Measurements from ENCODE around the gene MAST4. TPM values are rescaled to one million over a fixed set of nuclear protein-coding genes. Genes with fewer than 3 reads are reported as not detected.

The MAST4 gene
- total and polyA plus RNA-seq, 2 of the 8 experiments (the other 6 are each of a cell fraction or from before 2014, with no cell fraction given): 1.5 to 2.6 TPM

DNA sequence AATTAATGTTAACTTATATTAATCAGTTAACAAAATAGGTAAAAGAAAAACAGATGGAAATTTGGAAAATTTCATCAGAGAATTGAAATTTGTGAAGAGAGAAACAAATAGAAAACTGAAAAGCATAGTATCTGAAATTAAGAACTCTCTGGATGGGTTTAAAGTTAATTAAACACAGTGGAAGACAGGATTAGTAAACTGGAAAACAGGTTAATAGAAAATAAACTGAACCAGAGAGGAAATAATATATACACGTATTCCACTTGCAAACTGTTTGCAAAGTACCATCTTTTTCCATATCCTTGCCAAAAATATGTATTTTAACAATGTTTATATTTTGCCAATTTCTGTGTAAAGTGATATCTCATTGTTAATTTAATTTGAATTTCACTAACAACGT, 342.9 kb downstream of the MAST4 start:
- Histone ChIP-seq H2AFZ (ENCODE audit: low read length) (no peak overlapping the region), H2BK5ac (ENCODE audit: low read depth, low read length) (no peak overlapping the region), H3K9ac (replicated peaks in 1 of 4; ENCODE audit: extremely low read depth in 1 of 4, low read depth in 3 of 4, low read length in 3 of 4) (no peak overlapping the region), H2BK15ac (ENCODE audit: low read length) (no peak overlapping the region), H2AK5ac (ENCODE audit: low read depth, low read length) (no peak overlapping the region), H2BK120ac (replicated peaks; ENCODE audit: low read depth, low read length) (no peak overlapping the region), H4K8ac (ENCODE audit: extremely low read depth, insufficient read depth, low read length) (no peak overlapping the region), H3K4ac (replicated peaks; ENCODE audit: insufficient read length, low read depth, low read length) (no peak overlapping the region), H3K14ac (ENCODE audit: insufficient read length) (no peak overlapping the region), H3K4me3 (ENCODE audit: extremely low read depth in 1 of 4, insufficient read depth in 2 of 4, low read depth in 3 of 4, low read length in 4 of 4) (no peak overlapping the region), H3K23me2 (ENCODE audit: low read depth, low read length) (no peaks in the 10 kb centered on the region), H3K79me2 (ENCODE audit: control insufficient read depth in 1 of 2, insufficient read depth in 2 of 2, low read length in 2 of 2) (no peaks in the 10 kb centered on the region), H4K91ac (replicated peaks; ENCODE audit: insufficient read length, low read length) (no peak overlapping the region), H3K36me3 (ENCODE audit: control insufficient read depth in 2 of 4, insufficient read depth in 4 of 4, low read length in 3 of 4) (no peaks in the 10 kb centered on the region; a peak in 1 of 8 replicates), H3K79me1 (ENCODE audit: low read depth, low read length) (no peaks in the 10 kb centered on the region), H3K27ac (ENCODE audit: low read depth, low read length) (no peak overlapping the region), H3K4me1 (replicated peaks in 1 of 4; ENCODE audit: control insufficient read depth in 3 of 4, insufficient read depth in 4 of 4, low read length in 3 of 4) (no peaks in the 10 kb centered on the region), H2BK20ac (ENCODE audit: low read length) (no peak overlapping the region), H3K56ac (replicated peaks; ENCODE audit: insufficient read length, low read depth, low read length) (no peak overlapping the region), H3K4me2 (ENCODE audit: insufficient read depth in 1 of 2, low read depth in 2 of 2, low read length in 2 of 2) (no peak overlapping the region), H3K27me3 (replicated peaks in 1 of 4; ENCODE audit: control insufficient read depth in 3 of 4, extremely low read depth in 1 of 4, insufficient read depth in 3 of 4, low read length in 3 of 4) (no peaks in the 10 kb centered on the region), H2BK12ac (ENCODE audit: low read depth, low read length) (no peak overlapping the region), H3K23ac (ENCODE audit: insufficient read length) (no peak overlapping the region), H3K9me3 (ENCODE audit: insufficient read depth in 2 of 2, low read depth in 1 of 2, low read length in 1 of 2) (no peaks in the 10 kb centered on the region), H4K5ac (ENCODE audit: insufficient read length, low read depth, low read length) (no peak overlapping the region), H3K18ac (ENCODE audit: extremely low read depth, low read length) (no peak overlapping the region), H4K20me1 (replicated peaks in 1 of 2; ENCODE audit: control insufficient read depth in 1 of 2, insufficient read depth in 2 of 2, low read length in 2 of 2) (no peaks in the 10 kb centered on the region)
- DNase-seq (ENCODE audit: low read depth in 1 of 2, low spot score in 2 of 2) (no peak), FAIRE-seq (no peak)
- TF ChIP-seq POU5F1 (IDR thresholded peaks at IDR 0.05; ENCODE audit: low read depth, low read length): no peak
- no peak for TF ChIP-seq POLR2A (IDR thresholded peaks at IDR 0.05; ENCODE audit: control extremely low read depth in 1 of 2, low read depth in 2 of 2, low read length in 2 of 2)
- TF ChIP-seq NRF1 (IDR thresholded peaks at IDR 0.05; ENCODE audit: low read depth, low read length): no peak
- TF ChIP-seq SRF (IDR thresholded peaks at IDR 0.05; ENCODE audit: low read depth, low read length): no peak
- TF ChIP-seq NANOG (IDR thresholded peaks at IDR 0.05; ENCODE audit: insufficient read depth, low read depth, low read length, poor library complexity, severe bottlenecking): no peak
- no peak for TF ChIP-seq TEAD4 (IDR thresholded peaks at IDR 0.05; ENCODE audit: low read depth, low read length)
- TF ChIP-seq PHF8 (conservative IDR thresholded peaks at IDR 0.05; ENCODE audit: low read depth, low read length): no peak
- no peak for TF ChIP-seq E2F6 (IDR thresholded peaks at IDR 0.05)
- no peak for TF ChIP-seq TCF12 (IDR thresholded peaks at IDR 0.05; ENCODE audit: low read depth, low read length)
- no peak for TF ChIP-seq BRCA1 (IDR thresholded peaks at IDR 0.05; ENCODE audit: low read depth, low read length)
- no peak for TF ChIP-seq SP4 (IDR thresholded peaks at IDR 0.05; ENCODE audit: low read length)
- TF ChIP-seq BCL11A (IDR thresholded peaks at IDR 0.05; ENCODE audit: low read depth in 2 of 2, low read length in 2 of 2): no peak
- no peak for TF ChIP-seq CBX8 (IDR thresholded peaks at IDR 0.05; ENCODE audit: borderline replicate concordance, low read depth, low read length)
- TF ChIP-seq KDM5A (IDR thresholded peaks at IDR 0.05; ENCODE audit: low read length): no peak
- no peak for TF ChIP-seq TBP (IDR thresholded peaks at IDR 0.05; ENCODE audit: low read depth, low read length)
- CTCF ChIA-PET (ENCODE audit: partially characterized antibody): no interaction called here
- POLR2A ChIA-PET (ENCODE audit: partially characterized antibody): no interaction called here
- WGBS, 2 experiments (ENCODE audit: extremely low coverage in 1 of 2, insufficient coverage in 1 of 2, insufficient read length in 1 of 2, insufficient replicate concordance in 2 of 2, low coverage in 1 of 2, low lambda C conversion rate in 2 of 2, missing lambda C conversion rate in 1 of 2): 91% methylated on average over 2 of the region's 2 CpGs; no CpG with 5 or more reads in 1 of the 2 experiments

All from H1 (cell line).